Pancreas (tissue), 10 donors: ENCODE data around the gene APPL2. TPM values are rescaled to one million over a fixed set of nuclear protein-coding genes. Genes with fewer than 3 reads are reported as not detected.

Experiments
- ATAC-seq, 4 donors: fragments of 200-7000 bp; cut with Tn5 transposase; one replicate each; pipeline versions ENCODE4 v1.8.0 to v1.9.1; 2020; ENCODE audit warnings: mild to moderate bottlenecking in 4 of 4, moderate library complexity in 4 of 4
- DNase-seq, 6 donors: peaks; one replicate each; pipeline ENCODE4 v3.0.0-alpha.2; 2020
- FAIRE-seq: peaks from 2 replicates; lab custom pipeline; 2012; peaks lifted over from hg19 to GRCh38; lab: Jason Lieb, UNC
- H3K27ac ChIP-seq, 4 donors: fragments of 200-600 bp; sonication (generic); 1 replicate in 3 of 4; 2 replicates in 1 of 4; pipeline versions ENCODE4 v1.5.0 to v1.8.0; 2020
- H3K27me3 ChIP-seq, 4 donors: fragments of 200-600 bp; one replicate each; pipeline ENCODE4 v1.8.0; 2021
- H3K36me3 ChIP-seq, 3 donors: fragments of 200-600 bp; sonication (generic) in 1 of 3; one replicate each; pipeline versions ENCODE4 v1.5.0 to v1.8.0; 2020 to 2021
- H3K4me1 ChIP-seq, 3 donors: fragments of 200-600 bp; one replicate each; pipeline ENCODE4 v1.8.0; 2021
- H3K4me3 ChIP-seq, 4 donors: fragments of 200-600 bp; sonication (generic) in 2 of 4; one replicate each; pipeline versions ENCODE4 v1.5.0 to v1.8.0; 2020 to 2021
- H3K9me3 ChIP-seq, 4 donors: fragments of 200-600 bp; one replicate each; pipeline ENCODE4 v1.8.0; 2021
- WGBS, 2 donors: extraction: QIAGEN DNeasy Blood & Tissue Kit; methylation state at CpG; one replicate each; pipeline ENCODE4 v1.1.7; 2013; 5-methylcytosine and 5-hydroxymethylcytosine counted together
- intact Hi-C, 3 donors: fragments of 100-400 bp; cut with DNase I; formaldehyde crosslinking; loops; one replicate each; pipeline versions ENCODE4 v1.11.1 to v1.14.2; 2022
- polyA plus RNA-seq, 2 donors: library from polyadenylated mRNA; stranded (reverse); fragments of 200-250 nt; gene quantifications; one replicate each; pipeline ENCODE4 v1.2.3, GENCODE V29; 2013
- total RNA-seq, 6 donors: library from RNA; stranded (reverse); fragmentation: NEBNext Ultra II Directional in 4 of 6; extraction: Animal tissue kit (Norgen Biotek cat#: 25700) in 4 of 6; gene quantifications; one replicate each; pipeline versions ENCODE4 v1.2.1 to v1.2.4, GENCODE V29; 2021 to 2023
- TF ChIP-seq, protein P1 (sequence below), 4 donors: fragments of 200-600 bp; sonication (generic) in 3 of 4; IDR thresholded peaks; one replicate each; pipeline versions ENCODE4 v1.5.0 to v1.8.0; 2021; ENCODE audit warnings: antibody characterized with exemption in 4 of 4
- donor health status: healthy with polysubstance abuse.
- donor health status: DM: no; HTN: no; CAD: no; lungs with moderate emphysema.
- donor health status: DM: no; HTN: no; CAD: no.
- donor health status: control.
- donor health status: control.
- donor health status: Bipolar disorder and iron deficiency.
- donor health status: DM: yes; HTN: yes; CAD: no.
- donor health status: DM: no; HTN: no; CAD: no.
- donor health status: DM: no; HTN: no; CAD: no.
- donor health status: DM: yes; HTN: yes; CAD: no.

Gene APPL2
- total and polyA plus RNA-seq, 8 donors = 9.7 to 33.4 (median 19.0) TPM

DNA sequence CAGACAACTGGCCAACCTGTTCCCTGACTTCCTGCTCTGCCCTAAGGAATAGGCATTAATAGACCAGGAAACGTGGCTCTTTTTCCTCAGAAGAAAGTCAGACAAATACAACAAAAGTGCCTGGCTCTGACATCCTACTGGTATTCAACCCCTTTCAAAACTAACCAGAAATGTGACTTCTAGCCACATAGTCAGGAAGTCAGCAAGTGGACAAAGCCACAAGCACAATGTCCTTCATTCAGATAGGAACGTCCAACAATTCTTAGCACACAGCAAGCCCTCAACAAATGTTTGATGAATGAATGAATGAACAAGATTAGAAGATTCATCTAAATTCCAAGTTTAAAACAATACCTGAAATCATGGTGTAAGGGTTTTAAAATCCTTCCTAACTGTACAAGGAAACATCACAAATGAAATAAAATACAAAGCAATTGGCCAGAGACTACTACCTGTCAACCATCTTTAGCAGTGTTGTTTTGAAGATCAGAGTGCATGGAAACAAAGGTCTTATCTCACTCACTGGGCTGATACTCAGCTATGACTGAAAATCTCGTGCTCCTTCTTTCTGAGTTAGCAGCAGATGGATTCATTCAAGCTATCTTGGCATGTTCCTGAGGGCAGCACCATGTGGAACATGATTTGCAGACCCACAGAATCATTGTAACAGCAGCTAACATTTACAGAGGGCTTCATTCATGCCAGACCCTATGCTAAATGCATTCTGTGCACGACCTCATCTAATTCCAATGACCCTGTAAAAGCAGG, 16.5 kb downstream of the APPL2 start:
- intact Hi-C loops = no loop called here
- Histone ChIP-seq H3K27me3 (no peaks in the 10 kb centered on the region), H3K4me1 (peaks cover 0 to 16% (median 0%) of the 10 kb centered on the region in 3 donors), H3K4me3 (no peak overlapping the region), H3K9me3 (no peaks in the 10 kb centered on the region), H3K36me3 (peaks cover 0 to 13% (median 0%) of the 10 kb centered on the region in 3 donors), H3K27ac (no peak overlapping the region)
- FAIRE-seq = no peak
- DNase-seq = no peak
- WGBS, 2 donors = 57 to 67% methylated on average over 4 of the region's 4 CpGs
- TF ChIP-seq, protein P1, sequence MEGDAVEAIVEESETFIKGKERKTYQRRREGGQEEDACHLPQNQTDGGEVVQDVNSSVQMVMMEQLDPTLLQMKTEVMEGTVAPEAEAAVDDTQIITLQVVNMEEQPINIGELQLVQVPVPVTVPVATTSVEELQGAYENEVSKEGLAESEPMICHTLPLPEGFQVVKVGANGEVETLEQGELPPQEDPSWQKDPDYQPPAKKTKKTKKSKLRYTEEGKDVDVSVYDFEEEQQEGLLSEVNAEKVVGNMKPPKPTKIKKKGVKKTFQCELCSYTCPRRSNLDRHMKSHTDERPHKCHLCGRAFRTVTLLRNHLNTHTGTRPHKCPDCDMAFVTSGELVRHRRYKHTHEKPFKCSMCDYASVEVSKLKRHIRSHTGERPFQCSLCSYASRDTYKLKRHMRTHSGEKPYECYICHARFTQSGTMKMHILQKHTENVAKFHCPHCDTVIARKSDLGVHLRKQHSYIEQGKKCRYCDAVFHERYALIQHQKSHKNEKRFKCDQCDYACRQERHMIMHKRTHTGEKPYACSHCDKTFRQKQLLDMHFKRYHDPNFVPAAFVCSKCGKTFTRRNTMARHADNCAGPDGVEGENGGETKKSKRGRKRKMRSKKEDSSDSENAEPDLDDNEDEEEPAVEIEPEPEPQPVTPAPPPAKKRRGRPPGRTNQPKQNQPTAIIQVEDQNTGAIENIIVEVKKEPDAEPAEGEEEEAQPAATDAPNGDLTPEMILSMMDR (IDR thresholded peaks at IDR 0.05) = no peak
- ATAC-seq = no peak

GRCh38 chr12:105218434-105218833, 17.5 kb downstream of the APPL2 start:
- Histone ChIP-seq H3K4me1 (peaks cover 0 to 18% (median 0%) of the 10 kb centered on the region in 3 donors), H3K27me3 (no peaks in the 10 kb centered on the region), H3K36me3 (peaks cover 0 to 13% (median 0%) of the 10 kb centered on the region in 3 donors), H3K27ac (no peak overlapping the region), H3K4me3 (no peak overlapping the region), H3K9me3 (no peaks in the 10 kb centered on the region)
- 75 to 80% methylated on average over 7 of the region's 7 CpGs for WGBS, 2 donors
- TF ChIP-seq, protein P1 (IDR thresholded peaks at IDR 0.05) = no peak
- DNase-seq (no peak), FAIRE-seq (no peak), ATAC-seq (no peak)
- intact Hi-C loops = no loop called here

GRCh38 chr12:105214670-105215375, 21.2 kb downstream of the APPL2 start:
- Histone ChIP-seq H3K4me3 (no peak overlapping the region), H3K36me3 (peaks cover 0 to 24% (median 0%) of the 10 kb centered on the region in 3 donors), H3K27ac (peak overlapping the region in 2 of 4 donors; percentile 44 to 50), H3K4me1 (peaks cover 0 to 15% (median 0%) of the 10 kb centered on the region in 3 donors), H3K9me3 (no peaks in the 10 kb centered on the region), H3K27me3 (no peaks in the 10 kb centered on the region)
- TF ChIP-seq, protein P1 (IDR thresholded peaks at IDR 0.05) = no peak
- FAIRE-seq (no peak), ATAC-seq (peak; percentile 72 to 85 (median 76)), DNase-seq (peak in 3 of 6 donors; percentile 58 to 69 (median 60))
- WGBS, 2 donors = 39 to 41% methylated on average over 9 of the region's 9 CpGs
- intact Hi-C loops = no loop called here

DNA sequence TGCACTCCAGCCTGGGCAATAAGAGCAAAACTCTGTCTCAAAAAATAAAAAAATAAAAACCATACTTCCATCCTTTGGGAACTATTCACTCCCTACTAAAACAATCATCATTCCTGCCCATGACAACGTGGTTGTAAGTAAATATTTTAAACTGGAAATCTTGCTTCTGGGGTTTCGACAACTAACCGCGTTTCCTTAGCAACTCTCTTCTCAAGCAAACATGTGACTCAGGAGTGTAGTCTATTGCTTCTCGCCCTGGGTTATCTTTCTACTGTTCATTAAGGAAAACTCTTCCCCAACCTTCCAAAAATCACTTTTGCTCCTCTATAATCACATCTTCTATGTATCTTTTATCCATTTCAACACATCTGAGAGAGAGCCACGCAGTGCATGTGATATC, 21.8 kb downstream of the APPL2 start:
- no peaks in the 10 kb centered on the region for H3K27me3 ChIP-seq
- TF ChIP-seq, protein P1 (IDR thresholded peaks at IDR 0.05) = no peak
- WGBS, 2 donors = 86 to 88% methylated on average over 6 of the region's 6 CpGs
- peaks cover 0 to 31% (median 0%) of the 10 kb centered on the region in 3 donors for H3K36me3 ChIP-seq
- H3K4me1 ChIP-seq = peaks cover 0 to 15% (median 0%) of the 10 kb centered on the region in 3 donors
- H3K9me3 ChIP-seq = no peaks in the 10 kb centered on the region
- DNase-seq (no peak), ATAC-seq (peak in 2 of 4 donors; percentile 8 to 28), FAIRE-seq (no peak)
- H3K4me3 ChIP-seq = no peak overlapping the region
- intact Hi-C loops = no loop called here
- H3K27ac ChIP-seq = peak overlapping the region in 2 of 4 donors; percentile 44 to 50
